KBM-7 (cell line): ENCODE results near the gene TTR.
A peak's percentile ranks its signal among the peaks of the same experiment; 100 is the strongest.

ENCODE experiments used
- DNase-seq: peaks from one replicate; pipeline ENCODE4 v3.0.0-alpha.2; 2015
- in situ Hi-C: fragments of 300-500 bp; cut with MboI; formaldehyde crosslinking; loops from 2 replicates; pipeline ENCODE4 v1.14.3; 2020; ENCODE audit warnings: low sequenced_read_pairs, low pct_unique_long_range_greater_than_20kb, mixed read lengths

TTR gene

DNA sequence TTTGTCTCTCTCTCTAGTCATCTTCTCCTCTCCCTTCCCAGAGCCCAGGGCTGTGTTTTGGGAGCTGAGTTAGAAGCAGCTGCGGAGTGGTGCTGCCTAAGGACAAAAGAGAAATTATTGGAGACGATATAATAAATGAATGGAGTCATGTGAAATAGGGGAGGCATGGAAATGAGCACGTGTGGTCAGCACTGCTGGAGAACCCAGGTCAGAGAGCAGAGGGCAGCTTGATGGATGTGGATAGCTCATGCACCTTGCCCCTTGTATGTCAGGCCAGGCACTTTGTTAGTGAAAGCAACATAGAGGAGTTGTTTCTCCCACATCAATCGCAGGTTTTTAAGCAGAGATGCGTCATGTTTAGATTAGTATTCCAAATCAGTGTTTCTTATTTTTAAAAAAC is 15.7 kb downstream of the TTR start:
- no peak for DNase-seq
- in situ Hi-C loops = no loop called here

DNA sequence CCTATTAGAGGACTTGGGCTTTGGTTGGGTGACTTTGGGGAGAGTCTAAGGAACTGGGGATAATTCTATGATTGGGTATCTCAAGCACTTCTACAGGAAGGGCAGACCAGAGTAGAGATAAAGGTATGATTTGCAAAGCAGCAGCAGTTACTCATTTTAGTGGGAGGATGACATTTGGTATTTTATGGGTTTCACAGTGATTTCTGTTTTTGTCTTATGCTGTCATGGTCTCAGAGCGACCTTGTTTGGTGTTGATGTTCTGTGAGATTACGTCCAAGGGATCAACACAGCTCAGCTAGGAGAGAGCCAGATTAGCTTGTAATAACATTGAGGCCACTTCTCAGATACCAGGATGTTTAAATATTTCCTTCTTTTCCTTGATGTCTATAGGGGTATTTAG is 18.2 kb downstream of the TTR start:
- in situ Hi-C loops = no loop called here
- no peak for DNase-seq

DNA sequence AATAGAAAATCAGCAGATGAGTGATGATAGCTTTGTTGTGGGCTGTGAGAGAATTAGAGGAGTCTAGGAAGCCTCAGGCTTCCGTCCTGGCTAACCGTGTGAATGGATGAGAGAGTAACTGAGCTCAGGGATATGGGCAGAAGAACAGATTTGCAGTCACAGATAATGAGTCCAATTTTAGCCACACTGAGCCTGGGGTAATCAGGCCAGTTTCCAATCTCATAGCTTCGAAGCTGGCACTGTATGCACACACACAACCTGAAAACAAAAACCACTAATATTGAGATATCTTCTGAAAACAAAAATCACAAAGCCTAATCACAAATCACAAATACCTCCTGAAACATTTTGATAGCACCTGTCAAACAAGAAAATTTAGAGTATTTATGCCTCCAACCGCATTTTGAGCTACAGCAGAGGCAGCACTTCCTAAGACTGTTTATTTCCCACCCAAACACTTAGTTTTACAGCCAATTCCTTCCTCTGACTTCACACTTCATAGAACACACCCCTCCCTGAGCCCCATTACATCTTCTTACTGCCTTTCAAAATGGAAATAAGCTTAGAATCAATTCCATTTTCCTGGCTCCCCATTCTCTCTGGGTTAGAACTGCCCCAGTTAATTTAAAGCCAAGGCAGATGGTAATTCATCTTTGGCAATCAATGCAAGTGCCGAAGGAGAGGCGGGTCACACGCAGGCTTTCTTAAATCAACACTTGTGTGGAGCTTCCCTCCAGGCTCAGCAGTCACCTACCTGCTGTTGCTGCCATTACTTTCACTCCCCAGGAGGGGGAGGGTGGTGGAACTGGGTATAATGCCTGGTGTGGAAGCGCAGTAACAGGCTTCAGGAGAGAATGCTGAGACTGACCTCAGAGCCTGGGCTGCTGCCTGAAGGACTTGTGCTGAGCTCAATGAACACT is 18.9 kb downstream of the TTR start:
- DNase-seq = peak; percentile 11
- in situ Hi-C loops = no loop called here

DNA sequence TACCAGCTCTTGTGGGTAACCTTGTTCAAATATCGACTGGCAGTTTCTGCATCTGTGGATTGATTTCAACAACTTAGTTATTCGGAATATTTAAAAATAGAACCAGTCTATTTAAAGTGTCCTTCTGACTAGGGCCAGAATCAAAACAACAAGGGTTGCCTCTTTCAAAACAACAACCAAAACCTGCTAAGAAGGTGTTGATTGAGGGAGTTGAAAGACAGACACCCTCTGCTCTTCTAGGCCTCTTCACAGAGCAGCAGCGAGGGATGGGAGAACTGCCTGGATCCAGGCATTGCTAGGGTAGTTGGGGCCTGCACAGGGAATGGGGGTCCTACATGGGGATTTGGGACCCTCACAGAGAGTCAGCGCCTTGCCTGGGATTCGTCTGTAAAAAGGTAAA is 19.8 kb downstream of the TTR start:
- DNase-seq = no peak
- in situ Hi-C loops = no loop called here

DNA sequence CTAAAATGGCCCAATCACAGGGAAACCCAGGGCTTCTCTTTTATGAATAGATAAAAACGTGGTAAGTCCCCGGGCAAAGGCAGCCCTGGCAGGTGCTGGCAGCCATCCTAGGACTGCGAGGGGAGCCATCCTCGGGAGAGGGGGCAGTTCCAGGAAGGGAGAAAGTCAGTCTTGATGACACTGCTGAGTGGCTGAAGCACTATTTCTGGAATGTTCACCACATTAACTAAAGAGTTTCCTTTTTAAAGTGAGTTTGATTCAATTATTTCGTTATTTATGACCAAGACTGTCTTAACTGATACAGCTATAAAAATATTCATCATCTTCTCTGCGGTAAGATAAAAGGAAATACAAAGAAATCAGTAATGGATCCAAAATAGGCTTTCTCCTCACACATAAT is 20.4 kb downstream of the TTR start:
- in situ Hi-C loops = no loop called here
- DNase-seq = no peak

DNA sequence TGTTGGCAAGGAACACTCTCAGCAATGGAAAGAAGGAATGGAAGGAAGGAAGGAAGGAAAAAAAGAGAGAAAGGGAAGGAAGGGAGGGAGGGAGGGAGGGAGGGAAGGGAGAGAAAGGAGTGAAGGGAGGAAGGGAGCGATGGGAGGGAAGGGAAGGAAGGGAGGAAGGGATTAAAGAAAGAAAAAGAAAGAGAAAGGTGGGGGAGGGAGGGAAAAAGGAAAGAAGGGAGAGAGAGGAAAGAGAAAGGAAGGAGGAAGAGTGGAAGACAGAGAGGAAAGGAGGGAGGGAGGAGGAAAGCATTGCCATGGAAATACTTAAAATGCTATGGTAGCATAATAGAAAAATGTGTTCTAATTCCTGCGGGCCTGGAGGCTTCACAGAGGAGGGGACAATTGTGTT is 22.4 kb downstream of the TTR start:
- no peak for DNase-seq
- in situ Hi-C loops = no loop called here

DNA sequence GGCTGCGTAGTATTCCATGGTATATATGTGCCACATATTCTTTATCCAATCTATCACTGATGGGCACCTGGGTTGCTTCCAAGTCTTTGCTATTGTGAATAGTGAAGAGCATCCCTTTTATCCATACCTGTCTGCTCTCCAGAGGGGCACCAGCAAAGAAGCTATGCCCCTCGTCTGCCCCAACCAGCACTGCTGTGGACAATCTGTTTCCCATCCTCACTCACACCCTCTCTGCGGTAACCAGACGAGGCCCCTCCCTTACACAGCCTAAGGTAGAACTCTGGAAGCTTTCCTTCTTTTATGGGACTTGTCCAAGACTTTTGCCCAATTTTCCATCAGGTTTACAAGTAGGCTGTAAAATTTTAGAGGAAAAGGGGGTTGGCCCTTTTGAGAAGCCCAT is 24.9 kb downstream of the TTR start:
- DNase-seq = no peak
- in situ Hi-C loops = no loop called here

DNA sequence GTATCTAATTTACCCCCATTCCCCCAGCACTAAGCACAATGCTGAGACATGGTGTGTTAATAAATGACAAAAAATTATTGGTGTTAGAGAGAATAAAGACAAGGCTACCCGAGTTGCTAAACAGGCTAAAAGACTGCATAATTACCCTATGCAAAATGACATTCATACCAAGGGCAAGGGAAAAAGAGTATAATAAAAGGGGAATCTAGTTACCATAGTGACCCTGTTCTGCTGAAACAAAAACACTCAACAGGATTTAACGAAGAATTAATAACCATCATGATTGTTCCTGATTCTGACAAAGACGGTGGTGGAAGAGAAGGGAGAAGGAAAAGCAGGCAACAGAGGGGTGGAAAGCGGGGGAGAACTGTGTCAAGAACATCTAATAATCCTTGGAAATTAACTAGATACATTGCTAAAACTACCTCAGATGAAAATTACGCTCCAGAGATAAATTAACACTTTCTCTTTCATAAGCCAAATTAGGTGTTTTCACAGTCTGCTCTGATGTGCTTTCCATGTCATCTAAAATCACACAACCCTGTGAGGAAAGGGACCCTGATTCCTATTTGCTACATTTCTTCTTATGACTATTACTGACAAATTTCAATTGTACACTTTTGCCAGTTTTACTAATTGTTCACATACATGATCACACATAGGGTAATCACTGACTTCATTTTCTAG is 25.5 kb downstream of the TTR start:
- DNase-seq = no peak
- in situ Hi-C loops = no loop called here

DNA sequence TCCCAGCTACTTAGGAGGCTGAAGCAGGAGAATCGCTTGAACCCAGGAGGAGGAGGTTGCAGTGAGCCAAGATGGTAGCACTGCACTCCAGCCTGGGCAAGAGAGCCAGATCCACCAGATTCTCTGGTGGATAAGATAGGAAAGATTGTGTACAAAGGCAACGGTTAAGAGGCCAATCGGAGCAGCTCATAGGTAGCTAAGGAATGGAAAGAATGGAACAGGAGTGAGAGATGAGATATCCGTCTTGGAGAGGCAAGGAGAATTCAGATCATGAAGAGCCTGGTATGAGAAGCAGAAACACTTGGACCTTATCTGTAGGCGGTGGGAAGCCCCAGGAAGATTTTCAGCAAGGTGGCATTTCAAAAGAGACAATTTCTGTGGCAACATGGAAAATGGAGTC is 27.1 kb downstream of the TTR start:
- DNase-seq = no peak
- in situ Hi-C loops = no loop called here

DNA sequence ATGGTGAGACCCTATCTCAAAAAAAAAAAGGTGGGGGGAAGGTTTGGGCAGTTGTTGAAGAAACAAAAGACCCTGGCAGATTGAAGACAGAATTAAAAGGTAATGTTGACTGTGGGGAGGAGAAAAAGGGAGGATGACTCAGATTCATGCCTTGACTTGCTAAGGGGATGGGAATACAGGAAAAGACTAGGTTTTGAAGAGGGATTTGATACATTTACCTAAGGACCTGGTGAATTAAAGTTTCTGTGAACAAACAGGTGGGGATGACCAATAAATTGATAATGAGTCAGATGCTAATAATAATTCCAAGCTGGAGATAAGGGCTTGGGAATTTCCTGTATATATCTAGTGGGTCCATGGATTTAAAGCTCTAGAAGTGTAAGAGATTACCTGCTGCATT is 27.6 kb downstream of the TTR start:
- in situ Hi-C loops = no loop called here
- no peak for DNase-seq

DNA sequence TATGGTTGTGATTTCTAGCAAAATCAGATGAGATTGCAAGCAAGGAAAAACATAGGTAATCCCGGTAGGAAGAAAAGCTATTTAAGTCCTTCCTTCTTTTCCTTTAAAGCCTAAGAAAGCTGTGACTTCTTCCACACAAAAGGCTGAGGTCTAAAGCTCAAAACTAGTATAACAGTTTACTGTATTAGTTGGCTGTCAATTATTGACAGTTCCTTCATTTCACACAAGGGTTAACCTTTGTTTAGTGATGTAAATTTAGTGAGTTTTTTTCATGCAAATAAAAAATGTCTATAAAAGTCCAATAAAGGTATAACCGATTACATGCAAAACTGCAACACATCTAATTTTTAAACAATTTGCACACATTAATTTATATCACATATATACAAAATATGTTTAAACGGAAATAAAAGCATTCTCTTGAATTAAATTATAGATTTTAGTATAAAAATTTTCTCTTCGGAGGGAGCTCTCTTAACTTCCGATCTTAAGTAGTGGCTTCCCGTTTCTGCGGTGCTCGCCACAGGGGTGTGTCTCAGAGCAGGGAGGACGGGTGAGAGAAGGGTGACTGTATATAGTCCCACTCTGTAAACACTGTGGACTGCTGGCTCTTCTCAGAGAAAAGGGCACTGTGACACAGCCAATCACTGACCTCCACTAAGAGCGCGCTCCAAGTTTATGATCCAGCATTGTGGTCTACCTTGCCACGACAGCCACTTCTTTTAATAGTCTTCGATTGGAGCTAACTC is 33.4 kb downstream of the TTR start:
- in situ Hi-C loops = no loop called here
- no peak for DNase-seq

DNA sequence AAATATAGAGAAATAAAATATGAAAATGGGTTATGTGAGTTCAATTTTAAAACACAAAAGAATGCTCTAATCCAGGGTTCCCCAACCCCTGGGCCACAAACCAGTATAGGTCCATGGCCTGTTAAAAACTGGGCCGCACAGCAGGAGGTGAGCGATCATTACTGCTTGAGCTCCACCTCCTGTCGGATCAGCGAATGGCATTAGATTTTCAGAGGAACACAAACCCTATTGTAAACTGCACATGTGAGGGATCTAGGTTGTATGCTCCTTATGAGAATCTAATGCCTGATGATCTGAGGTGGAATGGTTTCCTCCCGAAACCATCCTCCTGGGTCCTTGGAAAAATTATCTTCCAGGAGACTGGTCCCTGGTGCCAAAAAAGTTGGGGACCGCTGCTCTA is 34.7 kb downstream of the TTR start:
- in situ Hi-C loops = no loop called here
- DNase-seq = no peak

DNA sequence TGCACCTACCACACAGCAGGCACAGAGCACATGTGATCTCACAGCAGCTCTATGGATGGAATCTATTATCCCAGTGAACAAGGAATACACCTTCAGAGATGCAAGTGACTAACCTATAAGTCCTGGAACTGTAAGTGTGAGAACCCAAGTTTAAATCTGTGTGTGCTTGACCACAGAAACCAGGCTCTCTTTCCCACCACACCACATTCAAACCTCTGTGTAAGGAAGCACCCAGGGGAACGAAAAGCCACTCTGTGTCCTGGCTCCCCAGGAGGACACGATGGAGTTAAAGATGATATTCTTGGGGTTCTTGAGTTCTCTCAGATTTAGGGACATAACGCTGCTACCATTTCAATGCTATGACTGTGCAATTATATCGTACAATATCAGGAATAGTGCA is 38.9 kb downstream of the TTR start:
- in situ Hi-C loops = no loop called here
- no peak for DNase-seq

DNA sequence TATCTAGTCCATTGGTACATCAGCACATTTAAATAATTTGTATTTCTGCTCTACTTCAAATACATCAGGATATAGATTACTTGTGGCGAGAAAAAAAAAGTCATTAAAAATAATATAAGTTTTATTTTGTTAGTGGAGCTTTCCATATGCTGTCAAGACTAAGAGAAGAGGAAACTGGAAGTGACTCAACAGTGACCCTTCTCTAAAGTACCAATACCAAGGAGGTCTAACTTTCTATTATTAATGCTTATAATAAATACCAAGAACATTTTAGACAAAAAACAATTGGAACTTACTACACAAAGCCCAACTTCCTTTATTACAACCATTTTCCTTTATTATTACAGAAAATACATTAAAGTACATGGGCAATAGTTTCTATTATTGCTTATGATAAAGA is 39.8 kb downstream of the TTR start:
- in situ Hi-C loops = no loop called here
- no peak for DNase-seq

DNA sequence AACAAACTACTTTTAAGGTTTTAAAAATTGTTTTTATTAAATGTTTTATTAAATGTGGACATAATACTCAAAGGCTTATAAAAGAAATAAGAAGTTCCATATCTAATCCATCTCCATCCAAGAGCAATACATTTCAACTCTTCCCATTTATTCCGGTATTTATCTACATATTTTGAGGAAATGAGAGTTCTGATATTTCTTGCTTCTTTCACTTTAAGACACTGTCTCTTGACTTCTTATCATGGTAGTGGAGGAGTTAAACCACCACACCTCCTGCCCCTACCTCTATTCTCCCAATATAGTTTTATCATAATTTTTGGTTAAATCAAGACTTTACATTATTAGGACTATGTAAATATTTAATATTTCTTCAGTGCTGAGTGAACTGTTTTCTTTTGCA is 40.7 kb downstream of the TTR start:
- no peak for DNase-seq
- in situ Hi-C loops = no loop called here

DNA sequence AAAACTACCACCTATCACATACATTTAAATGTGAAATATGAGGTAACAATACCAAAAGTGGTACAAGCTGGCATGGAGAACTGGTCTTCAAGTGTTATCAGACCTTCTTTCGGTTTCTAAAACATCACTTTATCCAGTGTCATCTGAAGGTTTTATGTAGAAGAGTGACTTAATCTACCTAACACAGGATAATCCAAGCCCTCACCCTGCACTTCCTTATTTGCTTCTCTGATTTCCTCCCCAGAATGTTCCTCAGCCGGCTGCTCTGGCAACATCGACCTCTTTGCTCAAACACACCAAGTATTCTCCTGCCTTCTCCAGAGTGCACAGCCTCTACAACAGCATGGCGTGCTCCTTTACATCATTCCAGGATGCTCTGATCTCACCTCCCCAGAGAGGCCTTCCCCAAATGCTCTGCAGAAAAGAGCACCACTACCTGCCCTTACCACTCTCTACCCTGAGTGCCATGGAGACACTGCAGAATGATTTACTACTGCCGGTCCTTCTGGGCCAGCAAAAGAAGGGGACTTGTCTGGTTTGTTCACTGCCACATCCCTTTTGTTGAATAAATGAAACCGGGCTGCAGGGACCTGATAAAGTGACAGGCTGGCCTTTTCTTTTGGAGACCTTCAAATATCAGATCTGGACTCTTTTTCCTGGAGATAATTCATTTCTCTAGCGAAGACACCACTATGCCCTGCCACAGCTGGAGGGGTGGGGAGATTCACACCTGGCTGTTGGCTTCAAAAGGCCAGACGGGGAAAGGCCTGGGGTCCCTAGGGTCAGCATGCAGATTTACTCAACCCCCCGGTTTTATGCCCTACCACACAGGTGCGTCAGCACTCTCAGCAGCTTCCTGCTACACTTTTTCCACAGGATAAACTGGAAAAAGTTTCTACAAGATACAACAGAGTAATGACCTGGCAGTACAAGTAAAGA is 42.0 kb downstream of the TTR start:
- in situ Hi-C loops = no loop called here

DNA sequence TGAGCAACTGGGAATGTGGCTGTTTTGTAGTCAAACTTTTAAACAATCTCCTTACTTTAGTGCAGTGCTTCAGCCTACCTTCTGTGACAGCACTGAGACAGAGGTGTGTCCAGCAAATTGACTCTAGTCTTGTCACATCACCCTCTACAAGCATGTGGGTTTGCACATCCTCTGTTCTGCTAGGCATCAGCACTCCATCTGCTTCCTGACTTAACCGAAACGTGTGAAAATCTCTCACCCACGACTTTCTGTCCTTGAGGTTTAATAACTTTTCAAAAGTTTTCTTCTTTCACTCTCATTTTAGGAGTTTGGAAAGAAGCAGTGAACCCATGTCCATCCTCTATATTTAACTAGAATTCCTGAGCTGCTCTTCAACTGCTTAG is 42.6 kb downstream of the TTR start:
- in situ Hi-C loops = no loop called here
- DNase-seq = no peak

More for the DNA sequence above, 42.0 kb downstream of the TTR start:
- DNase-seq = peak; percentile 21

DNA sequence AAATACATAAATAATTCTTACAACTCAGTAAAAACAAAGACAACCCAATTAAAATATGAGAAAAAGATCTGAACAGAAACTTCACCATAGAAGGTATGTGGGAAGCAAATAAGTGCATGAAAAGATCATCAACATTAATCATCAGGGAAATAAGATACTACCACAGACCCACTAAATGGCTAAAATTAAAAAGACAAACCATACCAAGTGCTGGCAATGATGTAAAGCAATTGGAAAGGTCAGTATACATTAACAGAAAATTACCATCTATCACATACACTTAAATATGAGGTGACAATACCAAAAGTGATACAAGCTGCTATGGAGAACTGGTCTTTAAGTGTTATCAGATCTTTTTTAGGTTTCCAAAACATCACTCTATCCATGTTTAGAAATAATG is 44.7 kb downstream of the TTR start:
- DNase-seq = no peak
- in situ Hi-C loops = no loop called here

DNA sequence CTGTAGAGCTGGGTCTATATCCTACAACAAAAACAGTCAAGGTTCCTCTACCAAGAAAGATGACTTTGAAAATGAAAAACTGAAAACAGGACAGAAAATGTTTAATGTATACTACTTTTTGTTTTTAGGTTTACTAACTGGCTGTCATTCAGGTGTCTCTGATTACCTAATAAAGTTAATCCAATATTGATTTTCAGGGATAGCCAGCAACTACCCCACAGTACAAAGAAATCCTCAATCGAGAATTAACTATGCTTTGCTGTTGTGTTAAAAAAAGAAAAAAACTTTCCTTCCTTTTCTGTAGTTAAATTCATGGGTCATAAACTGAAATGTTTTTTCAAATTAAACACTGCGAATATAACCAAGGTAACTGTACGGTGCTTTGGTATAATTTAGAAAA is 45.8 kb downstream of the TTR start:
- no peak for DNase-seq
- in situ Hi-C loops = no loop called here
